ENCODE measurements around the gene SSU72. TPM values are rescaled to one million over a fixed set of nuclear protein-coding genes. Genes with fewer than 3 reads are reported as not detected.

SSU72 gene
- polyA plus RNA-seq, 1 donor from 2014 or later, result 56.2 TPM

DNA sequence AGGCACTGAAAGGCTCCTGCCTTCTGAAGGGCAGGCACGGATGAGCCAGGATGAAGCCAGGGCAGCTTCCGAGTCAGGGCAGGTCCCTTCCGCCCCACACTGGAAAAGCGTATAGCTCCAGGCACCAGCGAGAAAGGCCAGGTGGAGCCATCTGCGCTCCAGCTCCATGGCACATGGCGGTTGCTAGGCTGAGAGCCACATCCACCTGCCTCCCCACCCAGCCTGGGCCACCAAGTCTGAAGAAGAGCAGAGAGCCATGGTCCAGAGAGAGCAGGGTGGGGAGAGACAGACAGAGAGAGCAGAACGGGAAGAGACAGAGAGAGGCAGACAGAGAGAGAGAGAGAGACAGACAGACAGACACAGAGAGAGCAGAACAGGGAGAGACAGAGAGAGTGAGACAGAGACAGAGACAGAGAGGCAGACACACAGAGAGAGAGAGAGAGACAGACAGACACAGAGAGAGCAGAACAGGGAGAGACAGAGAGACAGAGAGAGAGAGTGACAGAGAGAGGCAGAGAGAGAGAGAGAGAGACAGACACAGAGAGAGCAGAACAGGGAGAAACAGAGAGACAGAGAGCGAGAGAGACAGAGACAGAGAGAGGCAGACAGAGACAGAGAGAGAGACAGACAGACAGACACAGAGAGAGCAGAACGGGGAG, 20.1 kb upstream of the SSU72 start (continued):
- TF ChIP-seq, protein P1, sequence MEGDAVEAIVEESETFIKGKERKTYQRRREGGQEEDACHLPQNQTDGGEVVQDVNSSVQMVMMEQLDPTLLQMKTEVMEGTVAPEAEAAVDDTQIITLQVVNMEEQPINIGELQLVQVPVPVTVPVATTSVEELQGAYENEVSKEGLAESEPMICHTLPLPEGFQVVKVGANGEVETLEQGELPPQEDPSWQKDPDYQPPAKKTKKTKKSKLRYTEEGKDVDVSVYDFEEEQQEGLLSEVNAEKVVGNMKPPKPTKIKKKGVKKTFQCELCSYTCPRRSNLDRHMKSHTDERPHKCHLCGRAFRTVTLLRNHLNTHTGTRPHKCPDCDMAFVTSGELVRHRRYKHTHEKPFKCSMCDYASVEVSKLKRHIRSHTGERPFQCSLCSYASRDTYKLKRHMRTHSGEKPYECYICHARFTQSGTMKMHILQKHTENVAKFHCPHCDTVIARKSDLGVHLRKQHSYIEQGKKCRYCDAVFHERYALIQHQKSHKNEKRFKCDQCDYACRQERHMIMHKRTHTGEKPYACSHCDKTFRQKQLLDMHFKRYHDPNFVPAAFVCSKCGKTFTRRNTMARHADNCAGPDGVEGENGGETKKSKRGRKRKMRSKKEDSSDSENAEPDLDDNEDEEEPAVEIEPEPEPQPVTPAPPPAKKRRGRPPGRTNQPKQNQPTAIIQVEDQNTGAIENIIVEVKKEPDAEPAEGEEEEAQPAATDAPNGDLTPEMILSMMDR (IDR thresholded peaks at IDR 0.05; ENCODE audit: poor library complexity, severe bottlenecking), result no peak

DNA sequence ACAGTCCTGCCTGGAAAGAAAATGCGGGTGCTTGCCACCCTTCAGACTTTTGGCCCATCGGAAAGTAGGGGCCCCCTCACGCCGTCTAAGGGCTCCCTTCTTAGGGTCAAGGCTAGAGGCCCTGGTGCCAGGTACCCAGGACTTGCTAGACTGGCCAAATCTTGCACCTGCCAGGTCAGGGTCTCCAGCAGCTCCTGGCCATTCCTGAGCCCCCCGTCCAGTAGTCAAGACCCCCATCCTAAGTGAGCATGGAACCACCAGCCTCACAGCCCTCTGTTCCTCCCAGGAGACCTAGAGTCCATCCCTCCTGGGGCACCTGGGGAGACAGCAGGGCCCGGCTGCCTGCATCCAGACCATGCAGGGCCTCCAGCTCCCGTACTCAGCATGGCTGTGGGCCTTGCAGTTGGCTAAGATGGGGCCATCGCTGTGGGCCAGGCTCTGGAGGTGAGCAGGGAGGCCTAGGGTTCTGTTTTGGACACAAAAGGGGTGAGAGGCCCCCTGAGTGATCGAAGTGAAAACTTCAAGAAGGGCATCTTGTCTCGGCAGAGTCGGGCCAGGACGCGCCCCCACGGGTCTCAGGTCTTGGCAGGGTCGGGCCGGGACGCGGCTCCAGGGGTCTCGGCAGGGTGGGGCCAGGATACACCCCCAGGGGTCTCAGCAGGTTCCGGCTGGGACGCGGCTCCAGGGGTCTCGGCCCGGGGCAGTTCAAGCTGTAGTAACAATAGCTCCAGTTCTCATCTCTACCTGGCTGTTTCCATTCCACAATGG, 19.4 kb upstream of the SSU72 start:
- Histone ChIP-seq H3K4me2 (ENCODE audit: low read length) (no peak overlapping the region), H4K20me1 (ENCODE audit: insufficient read depth) (no peaks in the 10 kb centered on the region), H3K36me3 (ENCODE audit: insufficient read depth, low read length) (no peaks in the 10 kb centered on the region), H3K79me2 (replicated peaks; ENCODE audit: insufficient read depth, low read length) (no peaks in the 10 kb centered on the region), H3K9me2 (ENCODE audit: insufficient read depth, low read length) (no peaks in the 10 kb centered on the region), H2AFZ (ENCODE audit: low read depth, low read length) (no peak overlapping the region), H3K4me3 (ENCODE audit: low read length) (no peak overlapping the region), H3K27me3 (ENCODE audit: insufficient read depth, low read depth, low read length) (peaks cover 4% of the 10 kb centered on the region), H3K9ac (ENCODE audit: low read length) (no peak overlapping the region), H3K9me3 (ENCODE audit: low read length) (no peaks in the 10 kb centered on the region), H3K27ac (ENCODE audit: low read length) (no peak overlapping the region), H3F3A (ENCODE audit: insufficient read depth, low read length, poor library complexity, severe bottlenecking) (no peaks in the 10 kb centered on the region)
- no peak for TF ChIP-seq POLR2AphosphoS5 (IDR thresholded peaks at IDR 0.05)
- no peak for TF ChIP-seq RAD21 (conservative IDR thresholded peaks at IDR 0.05)
- TF ChIP-seq, protein P1 (IDR thresholded peaks at IDR 0.05; ENCODE audit: poor library complexity, severe bottlenecking), result no peak
- no peak for TF ChIP-seq TAF1 (IDR thresholded peaks at IDR 0.05; ENCODE audit: low read depth)
- no peak for TF ChIP-seq SMC3 (conservative IDR thresholded peaks at IDR 0.05; ENCODE audit: poor library complexity)
- TF ChIP-seq, protein P2, sequence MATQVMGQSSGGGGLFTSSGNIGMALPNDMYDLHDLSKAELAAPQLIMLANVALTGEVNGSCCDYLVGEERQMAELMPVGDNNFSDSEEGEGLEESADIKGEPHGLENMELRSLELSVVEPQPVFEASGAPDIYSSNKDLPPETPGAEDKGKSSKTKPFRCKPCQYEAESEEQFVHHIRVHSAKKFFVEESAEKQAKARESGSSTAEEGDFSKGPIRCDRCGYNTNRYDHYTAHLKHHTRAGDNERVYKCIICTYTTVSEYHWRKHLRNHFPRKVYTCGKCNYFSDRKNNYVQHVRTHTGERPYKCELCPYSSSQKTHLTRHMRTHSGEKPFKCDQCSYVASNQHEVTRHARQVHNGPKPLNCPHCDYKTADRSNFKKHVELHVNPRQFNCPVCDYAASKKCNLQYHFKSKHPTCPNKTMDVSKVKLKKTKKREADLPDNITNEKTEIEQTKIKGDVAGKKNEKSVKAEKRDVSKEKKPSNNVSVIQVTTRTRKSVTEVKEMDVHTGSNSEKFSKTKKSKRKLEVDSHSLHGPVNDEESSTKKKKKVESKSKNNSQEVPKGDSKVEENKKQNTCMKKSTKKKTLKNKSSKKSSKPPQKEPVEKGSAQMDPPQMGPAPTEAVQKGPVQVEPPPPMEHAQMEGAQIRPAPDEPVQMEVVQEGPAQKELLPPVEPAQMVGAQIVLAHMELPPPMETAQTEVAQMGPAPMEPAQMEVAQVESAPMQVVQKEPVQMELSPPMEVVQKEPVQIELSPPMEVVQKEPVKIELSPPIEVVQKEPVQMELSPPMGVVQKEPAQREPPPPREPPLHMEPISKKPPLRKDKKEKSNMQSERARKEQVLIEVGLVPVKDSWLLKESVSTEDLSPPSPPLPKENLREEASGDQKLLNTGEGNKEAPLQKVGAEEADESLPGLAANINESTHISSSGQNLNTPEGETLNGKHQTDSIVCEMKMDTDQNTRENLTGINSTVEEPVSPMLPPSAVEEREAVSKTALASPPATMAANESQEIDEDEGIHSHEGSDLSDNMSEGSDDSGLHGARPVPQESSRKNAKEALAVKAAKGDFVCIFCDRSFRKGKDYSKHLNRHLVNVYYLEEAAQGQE (IDR thresholded peaks at IDR 0.05; ENCODE audit: borderline replicate concordance), result no peak
- no peak for TF ChIP-seq EZH2 (IDR thresholded peaks at IDR 0.05; ENCODE audit: borderline replicate concordance, insufficient read depth, low read length, poor library complexity, severe bottlenecking)
- no peak for TF ChIP-seq EP300 (conservative IDR thresholded peaks at IDR 0.05; ENCODE audit: poor library complexity, severe bottlenecking)
- TF ChIP-seq MXI1 (conservative IDR thresholded peaks at IDR 0.05; ENCODE audit: poor library complexity, severe bottlenecking), result no peak

Measured in neural cell (in vitro differentiated cells).